HG02973 (cell line): ENCODE results near the gene PHLPP1.

ENCODE experiments used
- ATAC-seq: cut with Tn5 transposase; IDR thresholded peaks from one replicate; pipeline ENCODE4 v1.9.1; 2021; ENCODE audit warnings: moderate library complexity; ENCODE audit not compliant: unreplicated experiment

Gene PHLPP1

GRCh38 chr18:62771494-62772270 is 56.3 kb downstream of the PHLPP1 start:
- ATAC-seq, result no peak

GRCh38 chr18:62772860-62773584 is 57.7 kb downstream of the PHLPP1 start:
- no peak for ATAC-seq

GRCh38 chr18:62773691-62774090 is 58.4 kb downstream of the PHLPP1 start:
- no peak for ATAC-seq

GRCh38 chr18:62776024-62776570 is 60.8 kb downstream of the PHLPP1 start:
- no peak for ATAC-seq

- no peak for ATAC-seq
These were observed 62.5 kb downstream of the PHLPP1 start for GRCh38 chr18:62777814-62778213.

GRCh38 chr18:62778976-62779869 is 63.9 kb downstream of the PHLPP1 start:
- ATAC-seq, result no peak

- no peak for ATAC-seq
These were observed 65.9 kb downstream of the PHLPP1 start for GRCh38 chr18:62781262-62781661.

GRCh38 chr18:62781893-62782292 is 66.6 kb downstream of the PHLPP1 start:
- ATAC-seq, result no peak

GRCh38 chr18:62784338-62784965 is 69.1 kb downstream of the PHLPP1 start:
- ATAC-seq, result no peak

GRCh38 chr18:62784966-62785413 is 69.6 kb downstream of the PHLPP1 start:
- ATAC-seq, result no peak

GRCh38 chr18:62786689-62787088 is 71.3 kb downstream of the PHLPP1 start:
- ATAC-seq, result no peak

- no peak for ATAC-seq
These were observed 72.8 kb downstream of the PHLPP1 start for GRCh38 chr18:62788111-62788510.

GRCh38 chr18:62788876-62789275 is 73.5 kb downstream of the PHLPP1 start:
- ATAC-seq, result no peak

- no peak for ATAC-seq
These were observed 75.8 kb downstream of the PHLPP1 start for GRCh38 chr18:62790871-62791772.

- no peak for ATAC-seq
These were observed 76.7 kb downstream of the PHLPP1 start for GRCh38 chr18:62792016-62792415.

GRCh38 chr18:62795813-62796212 is 80.5 kb downstream of the PHLPP1 start:
- no peak for ATAC-seq

- ATAC-seq, result no peak
These were observed 80.9 kb downstream of the PHLPP1 start for GRCh38 chr18:62796216-62796621.

- ATAC-seq, result no peak
These were observed 82.0 kb downstream of the PHLPP1 start for GRCh38 chr18:62797329-62797728.

- no peak for ATAC-seq
These were observed 84.6 kb downstream of the PHLPP1 start for GRCh38 chr18:62799977-62800376.
